ENCODE results near the gene STXBP1.

DNA sequence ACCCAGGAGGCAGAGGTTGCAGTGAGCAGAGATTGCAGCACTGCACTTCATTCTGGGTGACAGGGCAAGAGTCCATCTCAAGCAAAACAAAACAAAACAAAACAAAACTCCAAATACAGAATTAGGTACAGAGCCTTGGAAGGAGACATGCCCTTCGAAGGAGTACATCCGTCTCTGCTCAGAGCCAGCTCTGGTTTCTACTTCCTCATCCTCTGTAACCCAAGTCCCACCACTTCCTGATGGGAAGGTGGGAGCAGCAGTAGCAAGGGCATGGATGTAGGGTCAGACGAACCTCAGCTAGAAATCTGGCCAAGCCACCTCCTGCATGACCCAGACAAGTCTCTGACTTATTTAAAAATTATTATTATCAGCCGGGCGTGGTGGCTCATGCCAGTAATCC lies 16.5 kb upstream of the STXBP1 start:
- TF ChIP-seq POLR2A (IDR thresholded peaks at IDR 0.05): no peak
- TF ChIP-seq, protein P1, sequence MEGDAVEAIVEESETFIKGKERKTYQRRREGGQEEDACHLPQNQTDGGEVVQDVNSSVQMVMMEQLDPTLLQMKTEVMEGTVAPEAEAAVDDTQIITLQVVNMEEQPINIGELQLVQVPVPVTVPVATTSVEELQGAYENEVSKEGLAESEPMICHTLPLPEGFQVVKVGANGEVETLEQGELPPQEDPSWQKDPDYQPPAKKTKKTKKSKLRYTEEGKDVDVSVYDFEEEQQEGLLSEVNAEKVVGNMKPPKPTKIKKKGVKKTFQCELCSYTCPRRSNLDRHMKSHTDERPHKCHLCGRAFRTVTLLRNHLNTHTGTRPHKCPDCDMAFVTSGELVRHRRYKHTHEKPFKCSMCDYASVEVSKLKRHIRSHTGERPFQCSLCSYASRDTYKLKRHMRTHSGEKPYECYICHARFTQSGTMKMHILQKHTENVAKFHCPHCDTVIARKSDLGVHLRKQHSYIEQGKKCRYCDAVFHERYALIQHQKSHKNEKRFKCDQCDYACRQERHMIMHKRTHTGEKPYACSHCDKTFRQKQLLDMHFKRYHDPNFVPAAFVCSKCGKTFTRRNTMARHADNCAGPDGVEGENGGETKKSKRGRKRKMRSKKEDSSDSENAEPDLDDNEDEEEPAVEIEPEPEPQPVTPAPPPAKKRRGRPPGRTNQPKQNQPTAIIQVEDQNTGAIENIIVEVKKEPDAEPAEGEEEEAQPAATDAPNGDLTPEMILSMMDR (IDR thresholded peaks at IDR 0.05 in 4 of 5, conservative IDR thresholded peaks at IDR 0.05 in 1 of 5): no peak

Data from gastrocnemius medialis (tissue), 4 donors.